Ovary (tissue), 3 donors: ENCODE data around the gene IGFBP7.

Experiments used
- EP300 ChIP-seq: sonication (generic); formaldehyde crosslinking; IDR thresholded peaks from one replicate; pipeline ENCODE4 v1.6.1; 2017; ENCODE audit warnings: antibody characterized with exemption
- TF ChIP-seq, protein P1 (sequence below), 3 donors: fragments of 450-650 bp in 2 of 3; fragments of 200-600 bp in 1 of 3; IDR thresholded peaks; one replicate each; pipeline versions ENCODE4 v1.5.1 to v1.8.0; 2016 to 2022; ENCODE audit warnings: antibody characterized with exemption in 3 of 3, mild to moderate bottlenecking in 1 of 3
- donor health status: DM: no; HTN: no; CAD: no.

DNA sequence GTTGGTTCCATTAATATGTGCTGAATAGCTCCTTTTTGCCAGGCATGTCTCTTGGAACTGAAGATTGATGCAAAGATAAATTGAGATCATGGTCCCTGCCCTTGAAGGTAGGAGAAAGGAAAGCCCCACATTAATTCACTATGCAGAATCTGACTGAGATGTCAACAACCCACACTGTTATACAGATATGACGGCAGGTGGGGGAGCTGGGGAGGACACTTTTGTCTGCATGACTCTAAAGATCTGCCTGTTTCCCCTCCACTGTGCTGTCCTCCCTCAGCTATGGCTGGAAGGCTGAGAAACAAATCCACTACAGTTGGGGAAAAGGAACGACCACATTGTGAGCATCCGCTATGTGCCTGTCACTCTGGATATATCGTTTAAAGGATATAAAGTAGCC lies 36.3 kb upstream of the IGFBP7 start:
- TF ChIP-seq EP300, result no peak
- TF ChIP-seq, protein P1, sequence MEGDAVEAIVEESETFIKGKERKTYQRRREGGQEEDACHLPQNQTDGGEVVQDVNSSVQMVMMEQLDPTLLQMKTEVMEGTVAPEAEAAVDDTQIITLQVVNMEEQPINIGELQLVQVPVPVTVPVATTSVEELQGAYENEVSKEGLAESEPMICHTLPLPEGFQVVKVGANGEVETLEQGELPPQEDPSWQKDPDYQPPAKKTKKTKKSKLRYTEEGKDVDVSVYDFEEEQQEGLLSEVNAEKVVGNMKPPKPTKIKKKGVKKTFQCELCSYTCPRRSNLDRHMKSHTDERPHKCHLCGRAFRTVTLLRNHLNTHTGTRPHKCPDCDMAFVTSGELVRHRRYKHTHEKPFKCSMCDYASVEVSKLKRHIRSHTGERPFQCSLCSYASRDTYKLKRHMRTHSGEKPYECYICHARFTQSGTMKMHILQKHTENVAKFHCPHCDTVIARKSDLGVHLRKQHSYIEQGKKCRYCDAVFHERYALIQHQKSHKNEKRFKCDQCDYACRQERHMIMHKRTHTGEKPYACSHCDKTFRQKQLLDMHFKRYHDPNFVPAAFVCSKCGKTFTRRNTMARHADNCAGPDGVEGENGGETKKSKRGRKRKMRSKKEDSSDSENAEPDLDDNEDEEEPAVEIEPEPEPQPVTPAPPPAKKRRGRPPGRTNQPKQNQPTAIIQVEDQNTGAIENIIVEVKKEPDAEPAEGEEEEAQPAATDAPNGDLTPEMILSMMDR (IDR thresholded peaks at IDR 0.05), result no peak
